HG03045 (cell line): ENCODE results near the gene UBAP1L.
A peak's percentile ranks its signal among the peaks of the same experiment; 100 is the strongest.
"Not testable (repeated sequence)": the region's sequence is repeated elsewhere in the genome, so short reads cannot be mapped to it uniquely, and the experiment has no call there.

Source experiments
- ATAC-seq: cut with Tn5 transposase; IDR thresholded peaks from one replicate; pipeline ENCODE4 v1.9.1; 2021; ENCODE audit warnings: mild to moderate bottlenecking, moderate library complexity; ENCODE audit not compliant: unreplicated experiment

The UBAP1L gene

GRCh38 chr15:65115086-65115485 is at the start of gene UBAP1L:
Gene UBAP1L, minus strand, starts transcription at chr15:65115200. Its CDS starts 8,985 bp downstream, at chr15:65106215.
- no peak for ATAC-seq

GRCh38 chr15:65164139-65164538 is 49.1 kb upstream of the UBAP1L start:
- ATAC-seq: no peak

DNA sequence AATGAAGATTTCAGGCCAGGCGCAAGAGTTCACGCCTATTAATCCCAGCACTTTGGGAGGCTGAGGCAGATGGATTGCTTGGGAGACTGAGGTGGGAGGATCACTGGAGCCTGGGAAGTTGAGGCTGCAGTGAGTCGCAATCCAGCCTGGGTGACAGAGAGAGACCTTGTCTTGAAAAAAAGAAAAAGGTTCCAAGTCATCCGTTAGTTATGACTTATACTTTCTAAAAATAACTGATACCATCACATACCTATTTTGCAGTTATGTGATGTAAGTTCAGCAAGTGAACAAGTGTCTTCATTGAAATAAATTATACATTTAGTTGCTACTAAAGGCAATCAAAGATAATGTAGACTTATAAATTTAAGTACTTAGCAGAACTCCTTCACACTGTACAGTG is 48.0 kb upstream of the UBAP1L start:
- no peak for ATAC-seq

DNA sequence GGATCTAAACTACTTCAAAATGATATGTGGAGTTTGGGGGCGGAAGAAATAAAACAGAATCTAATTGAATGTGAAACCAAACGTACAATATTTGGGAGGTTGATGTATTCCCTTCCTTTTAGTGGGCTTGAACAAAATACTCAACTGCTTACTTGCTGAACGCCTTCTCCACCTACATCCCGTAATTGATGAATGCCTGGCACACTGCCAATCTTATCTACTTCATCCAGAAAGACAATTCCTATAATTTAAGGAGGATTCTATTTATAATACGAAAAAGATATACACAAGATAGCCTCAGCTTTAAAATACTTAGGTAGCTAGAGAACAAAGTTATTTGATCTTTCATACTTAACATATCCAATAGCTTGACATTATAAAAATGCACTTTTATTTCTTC is 41.7 kb upstream of the UBAP1L start:
- no peak for ATAC-seq

DNA sequence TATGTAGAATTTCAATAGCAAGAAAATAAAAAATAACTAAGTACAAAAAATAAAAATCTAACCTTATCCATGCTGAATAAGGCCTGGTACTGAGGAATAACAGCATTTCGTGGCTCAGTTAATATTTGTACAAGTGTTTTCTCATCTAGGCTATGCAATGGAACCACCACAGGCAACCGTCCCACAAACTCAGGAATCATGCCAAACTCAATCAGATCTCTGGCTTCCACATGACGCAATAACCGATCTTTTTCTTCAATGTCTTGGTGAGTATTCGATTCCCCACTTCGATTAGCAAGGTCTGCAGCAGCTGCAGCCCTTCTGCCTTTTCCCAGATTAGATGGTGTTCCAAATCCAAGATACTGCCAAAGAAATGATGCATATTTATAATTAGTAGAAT is 39.7 kb upstream of the UBAP1L start:
- ATAC-seq: no peak

DNA sequence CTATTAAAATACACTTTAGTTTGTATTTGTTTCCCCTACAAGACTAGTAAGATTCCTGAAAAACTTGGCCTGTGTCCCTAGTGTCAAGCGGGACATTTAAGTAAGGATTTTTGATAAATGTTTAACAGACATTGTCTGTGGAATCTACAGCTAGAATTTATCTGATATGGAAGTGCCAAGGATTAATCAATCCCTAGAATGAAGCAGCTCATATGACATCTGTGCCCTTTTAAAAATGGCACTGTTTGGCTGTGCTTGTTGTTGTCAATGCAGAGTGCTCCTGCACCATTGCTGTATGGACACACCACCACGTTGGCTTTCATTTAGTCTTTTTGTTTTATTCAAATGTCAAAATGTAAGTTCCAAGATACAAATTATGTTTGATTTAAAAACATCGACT is 32.9 kb upstream of the UBAP1L start:
- ATAC-seq: no peak

DNA sequence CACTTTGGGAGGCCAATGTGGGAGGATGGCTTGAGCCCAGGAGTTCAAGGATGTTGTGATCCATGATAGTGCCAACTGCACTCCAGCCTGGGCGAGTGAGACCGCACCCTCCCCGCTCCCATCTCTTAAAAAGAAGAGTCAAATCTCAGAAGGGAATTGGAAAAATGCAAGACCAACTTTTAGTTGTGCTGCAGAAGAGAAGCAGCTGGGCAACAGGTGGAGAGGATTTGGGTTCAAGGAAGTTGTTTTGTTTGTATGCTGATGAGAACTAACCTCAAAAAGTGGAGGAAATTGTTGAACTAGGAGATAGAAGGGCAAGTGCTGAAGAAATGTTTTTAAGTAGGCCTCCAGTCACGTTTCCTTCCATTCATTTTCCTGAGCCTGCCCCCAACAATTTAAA is 31.4 kb upstream of the UBAP1L start:
- no peak for ATAC-seq

DNA sequence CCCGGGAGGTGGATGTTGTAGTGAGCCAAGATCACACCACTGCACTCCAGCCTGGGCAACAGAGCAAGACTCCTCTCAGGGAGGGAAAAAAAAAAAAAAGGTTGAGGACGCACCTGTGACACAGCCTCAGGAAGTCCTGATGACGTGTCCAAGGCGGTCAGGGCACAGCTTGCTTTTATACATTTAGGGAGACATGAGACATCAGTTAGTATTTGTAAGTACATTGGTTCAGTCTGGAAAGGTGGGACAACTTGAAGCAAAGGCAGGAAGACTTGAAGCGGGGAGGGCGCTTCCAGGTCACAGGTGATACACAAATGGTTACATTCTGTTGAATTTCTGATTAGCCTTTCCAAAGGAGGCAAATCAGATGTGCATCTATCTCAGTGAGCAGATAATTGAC is 23.6 kb upstream of the UBAP1L start:
- not testable (repeated sequence) for ATAC-seq

DNA sequence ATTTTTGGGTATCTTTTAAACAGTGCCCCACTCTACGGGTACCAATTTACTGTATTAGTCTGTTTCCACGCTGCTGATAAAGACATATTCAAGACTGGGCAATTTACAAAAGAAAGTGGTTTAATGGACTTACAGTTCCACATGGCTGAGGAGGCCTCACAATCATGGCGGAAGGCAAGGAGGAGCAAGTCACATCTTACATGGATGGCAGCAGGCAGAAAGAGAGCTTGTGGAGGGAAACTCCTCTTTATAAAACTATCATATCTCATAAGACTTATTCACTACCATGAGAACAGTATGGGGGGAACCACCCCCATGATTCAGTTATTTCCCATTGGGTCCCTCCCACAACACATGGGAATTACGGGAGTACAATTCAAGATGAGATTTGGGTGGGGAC is 22.9 kb upstream of the UBAP1L start:
- ATAC-seq: not testable (repeated sequence)

- not testable (repeated sequence) for ATAC-seq
Observed at GRCh38 chr15:65137089-65137488, 22.1 kb upstream of the UBAP1L start.

DNA sequence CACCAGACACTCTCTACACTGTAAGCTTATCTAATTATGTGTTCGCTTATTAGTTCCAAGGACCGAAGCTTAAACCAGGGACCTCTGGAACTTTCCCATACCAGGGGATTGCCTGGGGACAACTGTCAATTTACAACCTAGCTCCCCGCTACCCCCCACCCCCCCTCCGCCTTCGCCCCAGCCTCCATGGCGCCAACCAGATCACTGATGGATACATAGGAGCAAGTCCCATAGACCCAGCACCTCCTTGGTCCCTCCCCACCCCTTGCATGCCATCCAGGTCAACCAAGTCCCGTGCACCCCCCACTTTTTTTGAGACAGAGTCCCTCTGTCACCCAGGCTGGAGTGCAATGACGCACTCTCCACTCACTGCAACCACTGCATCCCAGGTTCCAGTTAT is 19.5 kb upstream of the UBAP1L start:
- ATAC-seq: no peak

DNA sequence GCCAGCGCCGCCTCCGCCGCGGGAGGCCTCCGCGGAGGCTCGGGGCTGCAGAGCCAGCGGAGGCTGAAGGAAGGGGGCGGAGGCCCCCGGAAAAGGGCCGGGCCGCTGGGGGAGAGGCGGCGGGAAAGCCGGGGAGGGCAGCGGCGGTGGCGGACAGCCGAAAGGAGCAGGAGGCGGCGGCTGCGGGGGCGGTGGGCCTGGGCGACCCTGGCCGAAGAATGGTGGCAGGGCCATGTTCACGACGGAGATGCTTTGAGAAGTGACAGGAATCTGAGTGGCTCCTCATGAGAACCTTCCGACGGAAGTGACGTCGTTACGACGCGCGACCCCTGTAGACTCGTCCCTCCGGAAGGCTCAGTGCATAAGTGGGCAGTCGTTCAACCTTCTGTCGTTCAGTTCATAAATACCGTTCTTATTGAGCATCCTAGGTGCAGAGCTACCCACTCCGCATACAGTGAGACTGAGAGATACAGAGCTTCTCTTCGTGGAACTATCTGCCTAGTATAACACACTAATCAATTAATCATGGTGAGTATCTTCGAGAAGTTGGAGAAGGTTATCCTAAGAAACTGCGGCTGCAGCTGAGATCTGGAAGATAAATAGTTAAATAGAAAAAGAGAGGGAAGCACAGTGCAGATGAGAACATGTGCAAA is 18.7 kb upstream of the UBAP1L start, which contains the start of gene PDCD7:
PDCD7 (minus strand) TSS at position 261 of the 653 bp plus-strand sequence; CDS start at position 234, 27 bp downstream.
- peak; percentile 88 for ATAC-seq

DNA sequence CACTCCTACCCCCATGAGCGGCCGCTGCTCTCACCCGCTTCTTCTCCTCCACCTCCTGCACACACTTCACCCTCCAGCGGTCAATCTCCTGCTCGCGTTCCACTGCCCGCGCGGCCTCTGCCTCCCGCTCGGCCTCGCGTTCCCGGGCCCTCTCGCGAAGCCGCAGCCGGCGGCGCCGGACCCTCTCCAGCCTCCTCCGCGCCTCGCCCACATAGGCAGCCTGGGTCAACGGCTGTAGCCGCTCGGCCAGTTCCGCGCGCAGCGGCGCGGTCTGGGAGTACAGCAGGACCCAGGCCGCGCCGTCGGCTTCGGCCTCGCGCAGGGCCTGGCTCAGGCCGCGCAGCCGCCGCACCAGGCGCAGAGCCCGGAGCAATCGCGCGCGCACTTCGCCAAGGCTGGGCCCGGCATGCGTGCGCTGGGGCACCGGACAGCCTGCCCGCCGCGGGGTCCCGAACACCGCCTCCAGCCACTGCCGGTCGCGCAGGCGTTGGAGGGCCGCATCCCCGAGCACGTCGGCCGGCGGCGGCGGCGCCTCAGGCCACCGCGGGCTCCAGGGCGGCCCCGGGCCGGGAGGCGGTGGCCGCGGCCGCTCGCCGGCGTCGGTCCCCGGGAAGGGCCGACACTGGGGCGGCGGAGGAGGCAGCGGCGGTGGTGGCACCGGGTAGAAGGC is 18.0 kb upstream of the UBAP1L start:
- ATAC-seq: peak; percentile 39

DNA sequence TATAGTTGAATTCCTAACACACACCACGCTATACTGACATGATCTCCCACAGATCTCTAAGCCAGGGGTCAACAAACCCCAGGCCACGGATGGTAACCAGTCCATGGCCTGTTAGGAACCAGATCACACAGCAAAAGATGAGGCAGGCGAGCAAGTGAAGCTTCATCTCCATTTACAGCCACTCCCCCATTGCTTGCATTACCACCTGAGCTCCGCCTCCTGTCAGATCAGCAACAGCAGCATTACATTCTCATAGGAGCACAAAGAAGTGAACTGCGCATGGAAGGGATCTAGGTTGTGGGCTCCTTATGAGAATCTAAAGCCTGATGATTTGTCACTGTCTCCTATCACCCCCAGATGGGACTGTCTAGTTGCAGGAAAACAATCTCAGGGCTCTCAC is 15.9 kb upstream of the UBAP1L start:
- no peak for ATAC-seq

DNA sequence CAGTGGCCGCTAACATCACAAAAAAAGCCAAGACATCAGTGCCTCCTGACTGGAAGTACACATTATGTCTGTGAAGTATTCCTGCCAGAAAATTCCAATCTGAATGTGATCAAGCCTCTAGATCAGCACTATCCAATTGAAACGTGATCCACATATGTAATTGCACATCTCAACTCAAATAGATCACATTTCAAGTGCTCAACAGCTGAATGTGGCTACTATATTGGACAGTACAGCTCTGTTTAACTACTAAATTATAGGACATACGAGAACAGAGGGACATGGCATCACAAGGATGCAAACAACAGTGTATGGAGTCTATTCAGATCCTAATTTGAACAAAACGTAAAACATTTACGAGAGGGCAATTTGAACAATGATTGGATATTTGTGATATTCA is 542 bp upstream of the UBAP1L start:
- ATAC-seq: no peak

GRCh38 chr15:65110676-65111292 is 4.2 kb downstream of the UBAP1L start:
- ATAC-seq: no peak

- no peak for ATAC-seq
Observed at GRCh38 chr15:65106011-65106590, 8.9 kb downstream of the UBAP1L start.

DNA sequence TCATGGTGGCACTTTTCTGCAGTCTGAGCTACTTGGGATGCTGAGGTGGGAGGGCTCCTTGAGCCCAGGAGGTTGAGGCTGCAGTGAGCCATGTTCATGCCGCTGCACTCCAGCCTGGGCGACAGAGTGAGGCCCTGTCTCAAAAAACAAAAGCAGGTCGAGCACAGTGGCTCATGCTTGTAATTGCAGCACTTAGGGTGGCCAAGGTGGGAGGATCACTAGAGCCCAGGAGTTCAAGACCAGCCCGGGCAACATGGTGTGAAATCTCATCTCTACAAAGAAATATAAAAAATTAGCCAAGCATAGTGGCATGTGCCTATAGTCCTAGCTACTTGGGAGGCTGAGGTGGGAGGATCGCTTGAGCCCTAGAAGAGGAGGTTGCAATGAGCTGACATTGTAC is 10.0 kb downstream of the UBAP1L start:
- no peak for ATAC-seq

DNA sequence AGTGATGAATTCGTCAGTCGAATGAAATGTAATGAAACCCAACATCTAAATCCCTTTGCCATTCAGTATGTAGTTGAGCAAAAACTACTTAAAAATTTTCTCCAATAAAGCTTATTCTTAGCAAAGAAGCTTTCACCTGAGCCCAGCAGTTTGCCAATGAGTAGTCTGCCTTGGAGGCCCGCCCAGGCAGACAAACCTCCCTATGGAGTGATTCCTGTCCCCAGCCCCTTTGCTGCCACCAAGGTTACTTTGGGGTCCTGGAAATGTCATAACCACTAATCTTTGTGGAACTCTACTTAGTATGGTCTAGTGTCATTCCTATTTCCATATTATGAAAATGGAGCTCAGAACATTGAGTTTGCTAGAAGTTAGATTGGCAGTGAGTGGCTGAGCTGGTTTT is 12.1 kb downstream of the UBAP1L start:
- ATAC-seq: no peak

GRCh38 chr15:65101891-65102708 is 12.9 kb downstream of the UBAP1L start:
- ATAC-seq: no peak

- no peak for ATAC-seq
Observed at GRCh38 chr15:65101411-65101890, 13.5 kb downstream of the UBAP1L start.
